ENCODE data around the gene RPS27A. TPM values are rescaled to one million over a fixed set of nuclear protein-coding genes. Genes with fewer than 3 reads are reported as not detected.
A peak's percentile ranks its signal among the peaks of the same experiment; 100 is the strongest.

The RPS27A gene
- total and polyA plus RNA-seq, 10 of the 15 experiments (the other 5 are each of a cell fraction or from before 2014, with no cell fraction given), result 1,460 to 4,705 (median 1,996) TPM

DNA sequence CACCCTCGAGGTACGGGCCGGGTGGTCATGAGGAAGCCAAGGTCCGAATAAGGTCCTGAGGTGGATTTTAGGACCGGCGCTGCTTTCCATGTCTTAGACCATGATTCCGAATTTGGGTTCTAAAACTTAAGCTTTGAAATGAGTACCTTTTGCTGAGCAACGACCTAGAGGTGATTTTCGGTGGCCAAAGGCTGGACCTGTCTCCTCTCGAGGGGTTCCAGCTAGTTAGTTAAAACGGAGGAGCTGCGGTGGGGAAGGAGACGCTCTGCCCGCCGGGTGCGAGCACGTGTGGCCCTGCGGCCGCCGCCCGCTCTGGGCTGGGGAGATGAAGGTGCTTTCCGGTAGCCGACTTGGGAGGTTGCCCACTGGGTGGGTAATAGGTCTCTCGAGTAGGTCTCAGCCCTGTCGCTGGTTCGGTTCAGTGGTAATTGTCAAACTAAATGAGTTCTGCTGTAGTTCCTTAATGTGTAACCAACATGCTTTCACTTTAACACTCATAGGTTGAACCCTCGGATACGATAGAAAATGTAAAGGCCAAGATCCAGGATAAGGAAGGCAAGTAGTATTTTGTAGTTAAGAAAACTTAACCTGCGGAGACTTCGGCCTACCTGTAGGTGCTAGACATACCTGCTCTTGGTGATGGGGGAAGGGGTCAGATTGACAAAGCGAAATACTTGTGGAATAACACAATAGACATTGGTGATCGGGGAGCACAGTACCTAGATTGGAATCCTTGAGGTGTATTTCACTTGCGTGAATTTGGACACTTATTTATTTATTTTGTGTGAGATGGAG, 572 bp downstream of the RPS27A start (continued):
- TF ChIP-seq, protein P1, sequence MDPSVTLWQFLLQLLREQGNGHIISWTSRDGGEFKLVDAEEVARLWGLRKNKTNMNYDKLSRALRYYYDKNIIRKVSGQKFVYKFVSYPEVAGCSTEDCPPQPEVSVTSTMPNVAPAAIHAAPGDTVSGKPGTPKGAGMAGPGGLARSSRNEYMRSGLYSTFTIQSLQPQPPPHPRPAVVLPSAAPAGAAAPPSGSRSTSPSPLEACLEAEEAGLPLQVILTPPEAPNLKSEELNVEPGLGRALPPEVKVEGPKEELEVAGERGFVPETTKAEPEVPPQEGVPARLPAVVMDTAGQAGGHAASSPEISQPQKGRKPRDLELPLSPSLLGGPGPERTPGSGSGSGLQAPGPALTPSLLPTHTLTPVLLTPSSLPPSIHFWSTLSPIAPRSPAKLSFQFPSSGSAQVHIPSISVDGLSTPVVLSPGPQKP (IDR thresholded peaks at IDR 0.05; ENCODE audit: low read depth, low read length), result no peak
- TF ChIP-seq, protein P2, sequence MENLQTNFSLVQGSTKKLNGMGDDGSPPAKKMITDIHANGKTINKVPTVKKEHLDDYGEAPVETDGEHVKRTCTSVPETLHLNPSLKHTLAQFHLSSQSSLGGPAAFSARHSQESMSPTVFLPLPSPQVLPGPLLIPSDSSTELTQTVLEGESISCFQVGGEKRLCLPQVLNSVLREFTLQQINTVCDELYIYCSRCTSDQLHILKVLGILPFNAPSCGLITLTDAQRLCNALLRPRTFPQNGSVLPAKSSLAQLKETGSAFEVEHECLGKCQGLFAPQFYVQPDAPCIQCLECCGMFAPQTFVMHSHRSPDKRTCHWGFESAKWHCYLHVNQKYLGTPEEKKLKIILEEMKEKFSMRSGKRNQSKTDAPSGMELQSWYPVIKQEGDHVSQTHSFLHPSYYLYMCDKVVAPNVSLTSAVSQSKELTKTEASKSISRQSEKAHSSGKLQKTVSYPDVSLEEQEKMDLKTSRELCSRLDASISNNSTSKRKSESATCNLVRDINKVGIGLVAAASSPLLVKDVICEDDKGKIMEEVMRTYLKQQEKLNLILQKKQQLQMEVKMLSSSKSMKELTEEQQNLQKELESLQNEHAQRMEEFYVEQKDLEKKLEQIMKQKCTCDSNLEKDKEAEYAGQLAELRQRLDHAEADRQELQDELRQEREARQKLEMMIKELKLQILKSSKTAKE (IDR thresholded peaks at IDR 0.05; ENCODE audit: low read depth, poor library complexity, severe bottlenecking), result no peak
- peak; percentile 2; the same call in 1 of the 2 replicates for TF ChIP-seq FOXM1 (IDR thresholded peaks at IDR 0.05; ENCODE audit: low read depth, low read length)
- TF ChIP-seq EP300 (IDR thresholded peaks at IDR 0.05; ENCODE audit: borderline replicate concordance in 1 of 2, control insufficient read depth in 1 of 2, low read depth in 2 of 2, low read length in 2 of 2), result no peak
- TF ChIP-seq TCF3 (IDR thresholded peaks at IDR 0.05; ENCODE audit: borderline replicate concordance, insufficient read depth, low read depth, low read length), result no peak
- TF ChIP-seq ZNF384 (IDR thresholded peaks at IDR 0.05; ENCODE audit: borderline replicate concordance, low read depth, low read length), result no peak
- 0 out of 2 replicates have a peak, but pooled peaks have one; percentile 13 for TF ChIP-seq TCF12 (IDR thresholded peaks at IDR 0.05; ENCODE audit: low read depth, low read length)
- TF ChIP-seq, protein P3, sequence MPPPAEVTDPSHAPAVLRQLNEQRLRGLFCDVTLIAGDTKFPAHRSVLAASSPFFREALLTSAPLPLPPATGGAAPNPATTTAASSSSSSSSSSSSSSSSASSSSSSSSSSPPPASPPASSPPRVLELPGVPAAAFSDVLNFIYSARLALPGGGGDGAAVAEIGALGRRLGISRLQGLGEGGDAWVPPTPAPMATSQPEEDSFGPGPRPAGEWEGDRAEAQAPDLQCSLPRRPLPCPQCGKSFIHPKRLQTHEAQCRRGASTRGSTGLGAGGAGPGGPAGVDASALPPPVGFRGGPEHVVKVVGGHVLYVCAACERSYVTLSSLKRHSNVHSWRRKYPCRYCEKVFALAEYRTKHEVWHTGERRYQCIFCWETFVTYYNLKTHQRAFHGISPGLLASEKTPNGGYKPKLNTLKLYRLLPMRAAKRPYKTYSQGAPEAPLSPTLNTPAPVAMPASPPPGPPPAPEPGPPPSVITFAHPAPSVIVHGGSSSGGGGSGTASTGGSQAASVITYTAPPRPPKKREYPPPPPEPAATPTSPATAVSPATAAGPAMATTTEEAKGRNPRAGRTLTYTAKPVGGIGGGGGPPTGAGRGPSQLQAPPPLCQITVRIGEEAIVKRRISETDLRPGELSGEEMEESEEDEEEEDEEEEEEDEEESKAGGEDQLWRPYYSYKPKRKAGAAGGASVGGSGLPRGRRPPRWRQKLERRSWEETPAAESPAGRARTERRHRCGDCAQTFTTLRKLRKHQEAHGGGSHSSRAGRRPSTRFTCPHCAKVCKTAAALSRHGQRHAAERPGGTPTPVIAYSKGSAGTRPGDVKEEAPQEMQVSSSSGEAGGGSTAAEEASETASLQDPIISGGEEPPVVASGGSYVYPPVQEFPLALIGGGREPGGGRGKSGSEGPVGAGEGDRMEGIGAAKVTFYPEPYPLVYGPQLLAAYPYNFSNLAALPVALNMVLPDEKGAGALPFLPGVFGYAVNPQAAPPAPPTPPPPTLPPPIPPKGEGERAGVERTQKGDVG (CRISPR knock-in tag; IDR thresholded peaks at IDR 0.05), result no peak
- peak; percentile 44; the same call in 1 of the 2 replicates for TF ChIP-seq CHD2 (IDR thresholded peaks at IDR 0.05; ENCODE audit: borderline replicate concordance, low read depth, low read length)
- 0 out of 2 replicates have a peak, but pooled peaks have one; percentile 65 for TF ChIP-seq GATAD2B (conservative IDR thresholded peaks at IDR 0.05; ENCODE audit: low read depth)
- TF ChIP-seq NRF1 (conservative IDR thresholded peaks at IDR 0.05; ENCODE audit: low read depth, low read length), result no peak
- TF ChIP-seq NBN (IDR thresholded peaks at IDR 0.05), result 0 out of 2 replicates have a peak, but pooled peaks have one; percentile 19
- TF ChIP-seq, protein P4, sequence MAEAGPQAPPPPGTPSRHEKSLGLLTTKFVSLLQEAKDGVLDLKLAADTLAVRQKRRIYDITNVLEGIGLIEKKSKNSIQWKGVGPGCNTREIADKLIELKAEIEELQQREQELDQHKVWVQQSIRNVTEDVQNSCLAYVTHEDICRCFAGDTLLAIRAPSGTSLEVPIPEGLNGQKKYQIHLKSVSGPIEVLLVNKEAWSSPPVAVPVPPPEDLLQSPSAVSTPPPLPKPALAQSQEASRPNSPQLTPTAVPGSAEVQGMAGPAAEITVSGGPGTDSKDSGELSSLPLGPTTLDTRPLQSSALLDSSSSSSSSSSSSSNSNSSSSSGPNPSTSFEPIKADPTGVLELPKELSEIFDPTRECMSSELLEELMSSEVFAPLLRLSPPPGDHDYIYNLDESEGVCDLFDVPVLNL (IDR thresholded peaks at IDR 0.05; ENCODE audit: low read depth, low read length), result no peak
- TF ChIP-seq, protein P5, sequence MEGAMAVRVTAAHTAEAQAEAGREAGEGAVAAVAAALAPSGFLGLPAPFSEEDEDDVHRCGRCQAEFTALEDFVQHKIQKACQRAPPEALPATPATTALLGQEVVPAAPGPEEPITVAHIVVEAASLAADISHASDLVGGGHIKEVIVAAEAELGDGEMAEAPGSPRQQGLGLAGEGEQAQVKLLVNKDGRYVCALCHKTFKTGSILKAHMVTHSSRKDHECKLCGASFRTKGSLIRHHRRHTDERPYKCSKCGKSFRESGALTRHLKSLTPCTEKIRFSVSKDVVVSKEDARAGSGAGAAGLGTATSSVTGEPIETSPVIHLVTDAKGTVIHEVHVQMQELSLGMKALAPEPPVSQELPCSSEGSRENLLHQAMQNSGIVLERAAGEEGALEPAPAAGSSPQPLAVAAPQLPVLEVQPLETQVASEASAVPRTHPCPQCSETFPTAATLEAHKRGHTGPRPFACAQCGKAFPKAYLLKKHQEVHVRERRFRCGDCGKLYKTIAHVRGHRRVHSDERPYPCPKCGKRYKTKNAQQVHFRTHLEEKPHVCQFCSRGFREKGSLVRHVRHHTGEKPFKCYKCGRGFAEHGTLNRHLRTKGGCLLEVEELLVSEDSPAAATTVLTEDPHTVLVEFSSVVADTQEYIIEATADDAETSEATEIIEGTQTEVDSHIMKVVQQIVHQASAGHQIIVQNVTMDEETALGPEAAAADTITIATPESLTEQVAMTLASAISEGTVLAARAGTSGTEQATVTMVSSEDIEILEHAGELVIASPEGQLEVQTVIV (IDR thresholded peaks at IDR 0.05; ENCODE audit: borderline replicate concordance, partially characterized antibody), result no peak
- TF ChIP-seq POU2F2 (IDR thresholded peaks at IDR 0.05; ENCODE audit: borderline replicate concordance, low read depth, low read length), result peak; percentile 38; the same call in 1 of the 3 replicates
- no peak for TF ChIP-seq SPI1 (IDR thresholded peaks at IDR 0.05; ENCODE audit: borderline replicate concordance, insufficient read depth, low read depth, low read length)

Measured in GM12878 (cell line).